CD4-positive, alpha-beta memory T cell (primary cell): ENCODE results near the gene IFITM2. TPM values are rescaled to one million over a fixed set of nuclear protein-coding genes. Genes with fewer than 3 reads are reported as not detected.
A peak's percentile ranks its signal among the peaks of the same experiment; 100 is the strongest.
"Not testable (repeated sequence)": the region's sequence is repeated elsewhere in the genome, so short reads cannot be mapped to it uniquely, and the experiment has no call there.

ENCODE experiments used
- CTCF ChIA-PET: fragments of 350-600 bp; sonication (Branson Sonifier 250); formaldehyde crosslinking; loops from one replicate; lab custom pipeline; 2021; ENCODE audit warnings: inconsistent platforms; ENCODE audit not compliant: partially characterized antibody; lab: Charles Lee
- POLR2A ChIA-PET: fragments of 350-600 bp; sonication (Branson Sonifier 250); formaldehyde crosslinking; loops from one replicate; lab custom pipeline; 2021; ENCODE audit not compliant: partially characterized antibody; lab: Charles Lee
- DNase-seq, 5 donors: peaks; one replicate each; pipeline versions ENCODE4 v3.0.0 to v3.0.0-alpha.2; 2020 to 2022; ENCODE audit warnings: mixed read lengths in 1 of 5
- H3K27ac ChIP-seq: one replicate; pipeline ENCODE4 v1.7.0; 2013; ENCODE audit warnings: low read depth, low read length
- H3K27me3 ChIP-seq: 2 replicates; pipeline ENCODE4 v1.7.0; 2013; ENCODE audit warnings: mild to moderate bottlenecking, low read length, moderate library complexity; ENCODE audit not compliant: insufficient read depth
- H3K36me3 ChIP-seq: 2 replicates; pipeline ENCODE4 v1.7.0; 2013; ENCODE audit warnings: mild to moderate bottlenecking, low read length, moderate library complexity; ENCODE audit not compliant: insufficient read depth
- H3K4me1 ChIP-seq: 2 replicates; pipeline ENCODE4 v1.7.0; 2013; ENCODE audit warnings: mild to moderate bottlenecking, low read length, moderate library complexity; ENCODE audit not compliant: insufficient read depth
- H3K4me3 ChIP-seq, 2 donors: one replicate each; pipeline ENCODE4 v1.7.0; 2013; ENCODE audit warnings: low read length in 2 of 2, mild to moderate bottlenecking in 1 of 2
- H3K9me3 ChIP-seq, 2 donors: one replicate each; pipeline ENCODE4 v1.7.0; 2013; ENCODE audit warnings: low read length in 2 of 2, control low read depth in 1 of 2; ENCODE audit not compliant: control insufficient read depth in 1 of 2
- H3K27ac Mint-ChIP-seq, 7 donors: one replicate each; pipeline ENCODE4 v1.8.0; 2020 to 2021; ENCODE audit warnings: mixed read lengths in 7 of 7, mild to moderate bottlenecking in 6 of 7, inconsistent platforms in 3 of 7, moderate library complexity in 3 of 7
- H3K27me3 Mint-ChIP-seq, 2 donors: one replicate each; pipeline ENCODE4 v1.8.0; 2020 to 2021; ENCODE audit warnings: mixed read lengths in 2 of 2
- H3K36me3 Mint-ChIP-seq, 2 donors: one replicate each; pipeline ENCODE4 v1.8.0; 2020 to 2021; ENCODE audit warnings: mixed read lengths in 2 of 2, inconsistent platforms in 1 of 2, mild to moderate bottlenecking in 1 of 2
- H3K4me1 Mint-ChIP-seq, 4 donors: one replicate each; pipeline ENCODE4 v1.8.0; 2020 to 2021; ENCODE audit warnings: mixed read lengths in 4 of 4, mild to moderate bottlenecking in 1 of 4
- H3K4me3 Mint-ChIP-seq, 8 donors: one replicate each; pipeline ENCODE4 v1.8.0; 2020 to 2021; ENCODE audit warnings: mixed read lengths in 8 of 8, mild to moderate bottlenecking in 7 of 8, moderate library complexity in 6 of 8, inconsistent platforms in 3 of 8
- H3K9me3 Mint-ChIP-seq, 8 donors: one replicate each; pipeline ENCODE4 v1.8.0; 2020 to 2021; ENCODE audit warnings: mixed read lengths in 8 of 8, mild to moderate bottlenecking in 5 of 8, inconsistent platforms in 3 of 8, moderate library complexity in 1 of 8
- intact Hi-C: fragments of 100-400 bp; cut with micrococcal nuclease; formaldehyde crosslinking; loops from one replicate; pipeline ENCODE4 v1.15.1; 2023
- polyA plus RNA-seq, 2 donors: library from polyadenylated mRNA; unstranded; fragments of 300-500 nt; fragmentation: Illumina TruSeq; gene quantifications; one replicate each; pipeline ENCODE4 v1.2.3, GENCODE V29; 2021
- total RNA-seq, 2 experiments: library from RNA; stranded (reverse); gene quantifications; one replicate each; pipeline ENCODE4 v1.2.3, GENCODE V29; 2021

Gene IFITM2
- total and polyA plus RNA-seq, 4 experiments from 2014 or later = 202 to 3,716 (median 1,347) TPM

GRCh38 chr11:304061-304506, 3.5 kb upstream of the IFITM2 start:
- peak in 1 of 5 donors; percentile 16 for DNase-seq
- CTCF ChIA-PET = interaction anchor here (0.6 to 5.6 kb wide), 20 partner anchors 12 to 149 kb away, joined by 3 to 67 read pairs (median 4); partner anchors contain the start of gene PTDSS2
- Mint-ChIP-seq H3K27me3 (peaks cover 0 to 3% of the 10 kb centered on the region in 2 donors), H3K4me3 (no peak overlapping the region), H3K27ac (no peak overlapping the region), H3K4me1 (peaks cover 14 to 54% (median 27%) of the 10 kb centered on the region in 4 donors), H3K9me3 (no peaks in the 10 kb centered on the region), H3K36me3 (peaks cover under 1 to 9% of the 10 kb centered on the region in 2 donors)
- intact Hi-C loops = loop anchor here (2.0 kb wide), 1 partner anchor 93 kb away; no protein-coding TSS in a partner anchor
- POLR2A ChIA-PET = interaction anchor here (0.8 to 5.6 kb wide), 9 partner anchors 9 to 146 kb away, joined by 4 to 53 read pairs (median 11); partner anchors contain the start of genes BET1L, PGGHG, PTDSS2 and RIC8A
- peaks cover 36% of the 10 kb centered on the region for H3K4me1 ChIP-seq
- no peak overlapping the region for H3K4me3 ChIP-seq
- H3K27me3 ChIP-seq = no peaks in the 10 kb centered on the region
- H3K9me3 ChIP-seq = no peaks in the 10 kb centered on the region
- H3K27ac ChIP-seq = no peak overlapping the region
- no peaks in the 10 kb centered on the region for H3K36me3 ChIP-seq

GRCh38 chr11:304915-305843, 2.4 kb upstream of the IFITM2 start:
- H3K4me1 Mint-ChIP-seq = peaks cover 20 to 58% (median 34%) of the 10 kb centered on the region in 4 donors

GRCh38 chr11:305844-306211, 1.8 kb upstream of the IFITM2 start:
- Histone ChIP-seq H3K4me3 (no peak overlapping the region), H3K36me3 (no peaks in the 10 kb centered on the region), H3K9me3 (no peaks in the 10 kb centered on the region), H3K4me1 (peaks cover 42% of the 10 kb centered on the region), H3K27me3 (no peaks in the 10 kb centered on the region), H3K27ac (no peak overlapping the region)
- Mint-ChIP-seq H3K4me1 (peaks cover 20 to 51% (median 32%) of the 10 kb centered on the region in 4 donors), H3K36me3 (peaks cover 8 to 16% of the 10 kb centered on the region in 2 donors), H3K9me3 (peaks cover 0 to 5% (median 0%) of the 10 kb centered on the region in 8 donors), H3K4me3 (peak overlapping the region in 4 of 8 donors; percentile 8 to 96 (median 34)), H3K27ac (peak overlapping the region; percentile 31 to 89 (median 73)), H3K27me3 (no peaks in the 10 kb centered on the region)
- DNase-seq = no peak
- ChIA-PET POLR2A (interaction anchor here (0.8 to 5.6 kb wide), 13 partner anchors 11 to 144 kb away, joined by 3 to 53 read pairs (median 8); partner anchors contain the start of genes PGGHG, PSMD13 and PTDSS2), CTCF (interaction anchor here (0.7 to 5.6 kb wide), 20 partner anchors 10 to 144 kb away, joined by 3 to 67 read pairs (median 5); partner anchors contain the start of genes BET1L, PSMD13, PTDSS2 and RIC8A)
- intact Hi-C loops = loop anchor here (1.0 to 5.0 kb wide), 5 partner anchors 39 to 211 kb away; no protein-coding TSS in a partner anchor

More at GRCh38 chr11:304915-305843, 2.4 kb upstream of the IFITM2 start:
- H3K9me3 ChIP-seq = no peaks in the 10 kb centered on the region
- intact Hi-C loops = loop anchor here (1.0 to 5.0 kb wide), 5 partner anchors 38 to 212 kb away; no protein-coding TSS in a partner anchor
- no peaks in the 10 kb centered on the region for H3K27me3 ChIP-seq
- no peaks in the 10 kb centered on the region for H3K36me3 ChIP-seq
- Mint-ChIP-seq H3K9me3 (peaks cover 0 to 5% (median 0%) of the 10 kb centered on the region in 8 donors), H3K4me3 (peak overlapping the region in 5 of 8 donors; percentile 36 to 76 (median 52)), H3K27me3 (peaks cover 0 to 3% of the 10 kb centered on the region in 2 donors), H3K36me3 (peaks cover 8 to 16% of the 10 kb centered on the region in 2 donors), H3K27ac (peak overlapping the region; percentile 1 to 89 (median 78))
- peaks cover 42% of the 10 kb centered on the region for H3K4me1 ChIP-seq
- CTCF ChIA-PET = interaction anchor here (0.6 to 5.6 kb wide), 31 partner anchors 11 to 148 kb away, joined by 3 to 67 read pairs (median 4); partner anchors contain the start of genes BET1L, PTDSS2 and RIC8A
- POLR2A ChIA-PET = interaction anchor here (0.8 to 5.6 kb wide), 16 partner anchors 10 to 145 kb away, joined by 3 to 53 read pairs (median 6); partner anchors contain the start of genes BET1L, PGGHG, PSMD13 and PTDSS2
- peak; percentile 64 to 75 (median 67) for DNase-seq
- peak overlapping the region; percentile 6 for H3K27ac ChIP-seq
- no peak overlapping the region for H3K4me3 ChIP-seq

GRCh38 chr11:306645-307371, 808 bp upstream of the IFITM2 start:
- no peaks in the 10 kb centered on the region for H3K9me3 ChIP-seq
- ChIA-PET CTCF (interaction anchor here (1.3 to 5.6 kb wide), 12 partner anchors 9 to 143 kb away, joined by 3 to 67 read pairs (median 16); partner anchors contain the start of genes BET1L, PSMD13, PTDSS2 and RIC8A), POLR2A (interaction anchor here (1.3 to 5.6 kb wide), 10 partner anchors 10 to 143 kb away, joined by 3 to 53 read pairs (median 10); partner anchors contain the start of genes PGGHG and PTDSS2)
- Mint-ChIP-seq H3K27me3 (no peaks in the 10 kb centered on the region), H3K36me3 (peaks cover 8 to 18% of the 10 kb centered on the region in 2 donors), H3K4me3 (peak overlapping the region; percentile 71 to 96 (median 93)), H3K27ac (peak overlapping the region; percentile 57 to 98 (median 77)), H3K4me1 (peaks cover 20 to 55% (median 33%) of the 10 kb centered on the region in 4 donors), H3K9me3 (peaks cover 0 to 5% (median 0%) of the 10 kb centered on the region in 8 donors)
- H3K27ac ChIP-seq = peak overlapping the region; percentile 79
- H3K27me3 ChIP-seq = no peaks in the 10 kb centered on the region
- H3K36me3 ChIP-seq = no peaks in the 10 kb centered on the region
- H3K4me1 ChIP-seq = peaks cover 44% of the 10 kb centered on the region
- DNase-seq = peak in 1 of 5 donors; percentile 37
- intact Hi-C loops = loop anchor here (5.0 kb wide), 2 partner anchors 40 to 210 kb away; no protein-coding TSS in a partner anchor
- no peak overlapping the region for H3K4me3 ChIP-seq

- H3K9me3 ChIP-seq, H3K27me3 ChIP-seq, H3K27me3 Mint-ChIP-seq, H3K9me3 Mint-ChIP-seq, H3K36me3 ChIP-seq: not testable (repeated sequence)
- ChIA-PET POLR2A (interaction anchor here (1.0 to 2.6 kb wide), 20 partner anchors 8 to 198 kb away, joined by 3 to 26 read pairs (median 6); partner anchors contain the start of genes BET1L, NLRP6, PGGHG and PSMD13), CTCF (interaction anchor here (0.7 to 2.1 kb wide), 8 partner anchors 8 to 142 kb away, joined by 3 to 17 read pairs (median 6); partner anchors contain the start of gene NLRP6)
- Mint-ChIP-seq H3K4me1 (peaks cover 31 to 66% (median 47%) of the 10 kb centered on the region in 4 donors), H3K4me3 (peak overlapping the region; percentile 93 to 96 (median 93)), H3K27ac (peak overlapping the region; percentile 89 to 98 (median 97)), H3K36me3 (peaks cover 11 to 29% of the 10 kb centered on the region in 2 donors)
- peak in 4 of 5 donors; percentile 54 to 65 (median 60) for DNase-seq
- intact Hi-C loops = loop anchor here (2.0 to 5.0 kb wide), 3 partner anchors 20 to 208 kb away; partner anchors contain the start of gene PGGHG
- peak overlapping the region; percentile 55 to 71 for H3K4me3 ChIP-seq
- H3K4me1 ChIP-seq = peaks cover 62% of the 10 kb centered on the region
- peak overlapping the region; percentile 79 for H3K27ac ChIP-seq
Observed at GRCh38 chr11:308740-309665, 1.4 kb downstream of the IFITM2 start.
